Common myeloid progenitor, CD34-positive (primary cell): ENCODE results near the gene ARPP21.

Experiments
- CTCF ChIA-PET: fragments of 350-600 bp; sonication (Branson Sonifier 250); formaldehyde crosslinking; loops from one replicate; lab custom pipeline; 2021; ENCODE audit warnings: antibody characterized with exemption; lab: Charles Lee
- POLR2A ChIA-PET: fragments of 350-600 bp; sonication (Branson Sonifier 250); formaldehyde crosslinking; loops from one replicate; lab custom pipeline; 2021; ENCODE audit warnings: antibody characterized with exemption; lab: Charles Lee
- DNase-seq, 3 donors: peaks; one replicate each; pipeline versions ENCODE4 v3.0.0 to v3.0.0-alpha.2; 2013
- H3K27ac ChIP-seq, 2 experiments: 1 replicate in 1 of 2; 2 replicates in 1 of 2; pipeline ENCODE4 v1.7.0; 2013; ENCODE audit warnings: inconsistent platforms in 2 of 2, low read length in 2 of 2, mild to moderate bottlenecking in 2 of 2, low read depth in 1 of 2, moderate library complexity in 1 of 2; ENCODE audit not compliant: severe bottlenecking in 2 of 2, insufficient read depth in 1 of 2, poor library complexity in 1 of 2
- H3K27me3 ChIP-seq, 5 experiments: replicated peaks in 2 of 5; 1 replicate in 3 of 5; 2 replicates in 2 of 5; pipeline versions ENCODE4 v1.6.1 to v1.7.0; 2013; ENCODE audit warnings: low read length in 4 of 5, mild to moderate bottlenecking in 2 of 5, moderate library complexity in 2 of 5, inconsistent platforms in 1 of 5; ENCODE audit not compliant: insufficient read depth in 5 of 5, control insufficient read depth in 4 of 5
- H3K36me3 ChIP-seq, 4 experiments: 1 replicate in 2 of 4; 2 replicates in 2 of 4; pipeline versions ENCODE4 v1.6.1 to v1.7.0; 2013; ENCODE audit warnings: low read length in 3 of 4, control low read depth in 1 of 4, mild to moderate bottlenecking in 1 of 4; ENCODE audit not compliant: control insufficient read depth in 4 of 4, insufficient read depth in 4 of 4
- H3K4me1 ChIP-seq, 4 experiments: 1 replicate in 3 of 4; 2 replicates in 1 of 4; pipeline versions ENCODE4 v1.6.1 to v1.7.1; 2013; ENCODE audit warnings: low read length in 3 of 4, mild to moderate bottlenecking in 3 of 4, control low read depth in 1 of 4, inconsistent platforms in 1 of 4, moderate library complexity in 1 of 4; ENCODE audit not compliant: control insufficient read depth in 4 of 4, insufficient read depth in 4 of 4; ENCODE audit errors: control extremely low read depth in 1 of 4
- H3K4me3 ChIP-seq, 7 experiments: 1 replicate in 4 of 7; 2 replicates in 3 of 7; pipeline versions ENCODE4 v1.5.1 to v1.7.0; 2013; ENCODE audit warnings: mild to moderate bottlenecking in 7 of 7, low read length in 6 of 7, moderate library complexity in 6 of 7, inconsistent platforms in 2 of 7, low read depth in 2 of 7, control low read depth in 1 of 7; ENCODE audit not compliant: insufficient read depth in 4 of 7, control insufficient read depth in 1 of 7; ENCODE audit errors: extremely low read depth in 1 of 7
- H3K9me3 ChIP-seq, 5 experiments: 1 replicate in 4 of 5; 2 replicates in 1 of 5; pipeline versions ENCODE4 v1.6.1 to v1.7.1; 2013; ENCODE audit warnings: low read length in 4 of 5, mild to moderate bottlenecking in 2 of 5, inconsistent platforms in 1 of 5, low read depth in 1 of 5, moderate library complexity in 1 of 5; ENCODE audit not compliant: control insufficient read depth in 4 of 5, insufficient read depth in 2 of 5; ENCODE audit errors: control extremely low read depth in 1 of 5
- WGBS: methylation state at CpG from one replicate; pipeline ENCODE4 v1.1.5; 2013; ENCODE audit not compliant: insufficient coverage; 5-methylcytosine and 5-hydroxymethylcytosine counted together

ARPP21 gene

GRCh38 chr3:35663471-35663870, 24.1 kb downstream of the ARPP21 start:
- H3K27ac ChIP-seq: no peak overlapping the region
- CTCF ChIA-PET: no interaction called here

GRCh38 chr3:35664460-35664919, 25.2 kb downstream of the ARPP21 start:
- H3K27ac ChIP-seq: peak overlapping the region in 1 of 2 experiments; percentile 9
- ChIA-PET POLR2A (no interaction called here), CTCF (interaction anchor here (0.9 kb wide), 1 partner anchor 10 kb away, joined by 3 read pairs; no protein-coding TSS in a partner anchor)
- H3K9me3 ChIP-seq: no peaks in the 10 kb centered on the region
- 14% methylated on average over 14 of the region's 14 CpGs for WGBS
- H3K4me1 ChIP-seq: peaks cover 14 to 16% (median 16%) of the 10 kb centered on the region in 4 experiments
- no peaks in the 10 kb centered on the region for H3K36me3 ChIP-seq
- DNase-seq: peak; percentile 34 to 88 (median 78)
- H3K27me3 ChIP-seq: no peaks in the 10 kb centered on the region
- H3K4me3 ChIP-seq: peak overlapping the region in 2 of 7 experiments; percentile 11 to 54

More at GRCh38 chr3:35663471-35663870, 24.1 kb downstream of the ARPP21 start:
- no peaks in the 10 kb centered on the region for H3K36me3 ChIP-seq
- H3K4me3 ChIP-seq: no peak overlapping the region
- no peaks in the 10 kb centered on the region for H3K9me3 ChIP-seq
- WGBS: 90% methylated on average over 10 of the region's 10 CpGs
- POLR2A ChIA-PET: no interaction called here
- no peaks in the 10 kb centered on the region for H3K27me3 ChIP-seq
- H3K4me1 ChIP-seq: peaks cover 14 to 16% (median 16%) of the 10 kb centered on the region in 4 experiments
- no peak for DNase-seq

- CTCF ChIA-PET: interaction anchor here (0.6 kb wide), 1 partner anchor 12 kb away, joined by 3 read pairs; no protein-coding TSS in a partner anchor
- no peak overlapping the region for H3K27ac ChIP-seq
These were observed 26.2 kb downstream of the ARPP21 start for GRCh38 chr3:35665390-35666055.

GRCh38 chr3:35666888-35667287, 27.6 kb downstream of the ARPP21 start:
- CTCF ChIA-PET: no interaction called here
- no peak for DNase-seq
- Histone ChIP-seq H3K4me1 (peaks cover 12 to 16% (median 15%) of the 10 kb centered on the region in 4 experiments), H3K36me3 (no peaks in the 10 kb centered on the region), H3K9me3 (no peaks in the 10 kb centered on the region), H3K4me3 (no peak overlapping the region), H3K27me3 (no peaks in the 10 kb centered on the region), H3K27ac (no peak overlapping the region)
- POLR2A ChIA-PET: no interaction called here
- WGBS: no CpG with 5 or more reads among the region's 1 CpG

More at GRCh38 chr3:35665390-35666055, 26.2 kb downstream of the ARPP21 start:
- H3K36me3 ChIP-seq: no peaks in the 10 kb centered on the region
- WGBS: 43% methylated on average over 1 of the region's 3 CpGs
- POLR2A ChIA-PET: no interaction called here
- no peaks in the 10 kb centered on the region for H3K27me3 ChIP-seq
- peak in 1 of 3 donors; percentile 16 for DNase-seq
- no peaks in the 10 kb centered on the region for H3K9me3 ChIP-seq
- H3K4me1 ChIP-seq: peaks cover 13 to 16% (median 15%) of the 10 kb centered on the region in 4 experiments
- H3K4me3 ChIP-seq: no peak overlapping the region

- DNase-seq: no peak
- ChIA-PET CTCF (no interaction called here), POLR2A (no interaction called here)
- no peaks in the 10 kb centered on the region for H3K36me3 ChIP-seq
- H3K9me3 ChIP-seq: no peaks in the 10 kb centered on the region
- H3K27ac ChIP-seq: no peak overlapping the region
- 96% methylated on average over 7 of the region's 9 CpGs for WGBS
- H3K27me3 ChIP-seq: no peaks in the 10 kb centered on the region
- peaks cover 3 to 4% (median 4%) of the 10 kb centered on the region in 4 experiments for H3K4me1 ChIP-seq
- no peak overlapping the region for H3K4me3 ChIP-seq
These were observed 31.2 kb downstream of the ARPP21 start for GRCh38 chr3:35670408-35670965.

- Histone ChIP-seq H3K27ac (no peak overlapping the region), H3K27me3 (no peaks in the 10 kb centered on the region), H3K36me3 (no peaks in the 10 kb centered on the region), H3K9me3 (no peaks in the 10 kb centered on the region), H3K4me1 (no peaks in the 10 kb centered on the region), H3K4me3 (no peak overlapping the region)
- WGBS: 29% methylated on average over 2 of the region's 2 CpGs
- POLR2A ChIA-PET: no interaction called here
- CTCF ChIA-PET: no interaction called here
- DNase-seq: no peak
These were observed 32.2 kb downstream of the ARPP21 start for GRCh38 chr3:35671483-35671882.

GRCh38 chr3:35673017-35673416, 33.7 kb downstream of the ARPP21 start:
- Histone ChIP-seq H3K4me1 (no peaks in the 10 kb centered on the region), H3K4me3 (no peak overlapping the region), H3K27ac (no peak overlapping the region), H3K9me3 (no peaks in the 10 kb centered on the region), H3K27me3 (no peaks in the 10 kb centered on the region), H3K36me3 (no peaks in the 10 kb centered on the region)
- 100% methylated on average over 2 of the region's 3 CpGs for WGBS
- ChIA-PET POLR2A (no interaction called here), CTCF (no interaction called here)
- no peak for DNase-seq
